ENCODE measurements around the gene FAU. TPM values are rescaled to one million over a fixed set of nuclear protein-coding genes. Genes with fewer than 3 reads are reported as not detected.

The FAU gene
- total RNA-seq, 1 experiment from 2014 or later, result 1,073 TPM

- no peaks in the 10 kb centered on the region for H3K9me2 ChIP-seq (ENCODE audit: insufficient read depth)
- CTCF ChIA-PET, result interaction anchor here (1.3 kb wide), 1 partner anchor 53 kb away, joined by 3 read pairs; no protein-coding TSS in a partner anchor
- no peak overlapping the region for H2AFZ ChIP-seq (ENCODE audit: low read depth, low read length, poor library complexity, severe bottlenecking)
- TF ChIP-seq POLR2AphosphoS5 (IDR thresholded peaks at IDR 0.05; ENCODE audit: low read depth, low read length) (no peak; the same call in none of the 2 replicates), EGR1 (IDR thresholded peaks at IDR 0.05; ENCODE audit: low read depth) (no peak), POLR2A (IDR thresholded peaks at IDR 0.05; ENCODE audit: borderline replicate concordance, extremely low read depth, insufficient read depth, insufficient read length) (no peak), TCF7L2 (IDR thresholded peaks at IDR 0.05; ENCODE audit: borderline replicate concordance, extremely low read depth, insufficient read depth, insufficient read length) (no peak), CEBPB (IDR thresholded peaks at IDR 0.05; ENCODE audit: low read depth) (no peak), CTCF (IDR thresholded peaks at IDR 0.05 in 2 of 3, conservative IDR thresholded peaks at IDR 0.05 in 1 of 3; ENCODE audit: borderline replicate concordance in 1 of 3, insufficient read depth in 1 of 3, low read depth in 2 of 3, low read length in 2 of 3) (no peak), SP1 (IDR thresholded peaks at IDR 0.05; ENCODE audit: low read depth) (no peak), ZNF274 (IDR thresholded peaks at IDR 0.05; ENCODE audit: low read depth, low read length) (no peak), REST (IDR thresholded peaks at IDR 0.05; ENCODE audit: low read depth) (no peak), JUND (IDR thresholded peaks at IDR 0.05) (no peak), SIN3A (IDR thresholded peaks at IDR 0.05; ENCODE audit: low read depth) (no peak), RAD21 (IDR thresholded peaks at IDR 0.05; ENCODE audit: low read depth) (no peak), ATF3 (IDR thresholded peaks at IDR 0.05) (no peak), EZH2phosphoT487 (IDR thresholded peaks at IDR 0.05; ENCODE audit: borderline replicate concordance) (no peak), FOSL1 (IDR thresholded peaks at IDR 0.05; ENCODE audit: low read depth) (no peak)
- POLR2A ChIA-PET, result no interaction called here
- 0 out of 2 replicates have a peak overlapping the region, but pooled peaks have one; percentile 7 for H3K27ac ChIP-seq (ENCODE audit: low read depth, low read length)
- DNase-seq (ENCODE audit: low read depth, low spot score) (no peak), ATAC-seq (no peak)
- H3K9me3 ChIP-seq (ENCODE audit: control insufficient read depth in 1 of 2, insufficient read depth in 1 of 2, low read depth in 1 of 2, low read length in 2 of 2), result no peaks in the 10 kb centered on the region
- H3K36me3 ChIP-seq (ENCODE audit: control insufficient read depth in 1 of 2, insufficient read depth in 2 of 2, low read length in 2 of 2), result peaks cover 32 to 59% of the 10 kb centered on the region in 2 experiments
- no peaks in the 10 kb centered on the region for H4K20me1 ChIP-seq (ENCODE audit: insufficient read depth)
- H3K79me2 ChIP-seq (ENCODE audit: insufficient read depth, low read length), result peaks cover 39% of the 10 kb centered on the region
- H3K4me3 ChIP-seq (replicated peaks in 1 of 2; ENCODE audit: low read depth in 1 of 2, low read length in 2 of 2), result no peak overlapping the region
- intact Hi-C loops (cut with micrococcal nuclease), result no loop called here
- RAD21 ChIA-PET (ENCODE audit: low non-redundant PET in 1 of 2, low total read pairs in 2 of 2, uncharacterized antibody in 2 of 2, unreplicated experiment in 2 of 2), result no interaction called here
- H3K4me1 ChIP-seq (ENCODE audit: control insufficient read depth in 1 of 2, insufficient read depth in 2 of 2, low read length in 2 of 2), result peaks cover 3 to 7% of the 10 kb centered on the region in 2 experiments; a peak in 3 of 4 replicates
- no peak overlapping the region for H3K4me2 ChIP-seq (ENCODE audit: low read length)
- no TSS peak for BruUV-seq (replicated peaks)
- H3K9ac ChIP-seq (ENCODE audit: low read length), result no peak overlapping the region
- H3K27me3 ChIP-seq (ENCODE audit: insufficient read depth, low read length), result no peaks in the 10 kb centered on the region
Observed at GRCh38 chr11:65126624-65127274, 4.8 kb upstream of the FAU start.

All from HCT116 (cell line).